ENCODE measurements around the gene AUNIP.

The AUNIP gene

GRCh38 chr1:25821630-25822091 is 37.6 kb downstream of the AUNIP start:
- no peak for DNase-seq

- no peak for DNase-seq
These were observed 38.2 kb downstream of the AUNIP start for GRCh38 chr1:25821112-25821476.

GRCh38 chr1:25820247-25821111 is 38.8 kb downstream of the AUNIP start:
- DNase-seq = peak; percentile 76

- DNase-seq = peak; percentile 93
These were observed 39.6 kb downstream of the AUNIP start, which contains the start of gene MTFR1L for GRCh38 chr1:25819491-25820246. Gene MTFR1L, plus strand, starts transcription at chr1:25819954. Its CDS starts 3,151 bp downstream, at chr1:25823105.

- no peak for DNase-seq
These were observed 40.7 kb downstream of the AUNIP start for GRCh38 chr1:25818569-25818968.

- no peak for DNase-seq
These were observed 41.3 kb downstream of the AUNIP start for GRCh38 chr1:25817840-25818501.

- no peak for DNase-seq
These were observed 43.0 kb downstream of the AUNIP start for GRCh38 chr1:25816112-25816718.

- no peak for DNase-seq
These were observed 43.8 kb downstream of the AUNIP start for GRCh38 chr1:25815208-25816111.

- DNase-seq = no peak
These were observed 44.6 kb downstream of the AUNIP start for GRCh38 chr1:25814549-25815087.

GRCh38 chr1:25813734-25814471 is 45.4 kb downstream of the AUNIP start:
- DNase-seq = no peak

GRCh38 chr1:25813071-25813733 is 46.1 kb downstream of the AUNIP start:
- no peak for DNase-seq

GRCh38 chr1:25811384-25812082 is 47.7 kb downstream of the AUNIP start:
- DNase-seq = no peak

- DNase-seq = peak; percentile 82
These were observed 48.6 kb downstream of the AUNIP start for GRCh38 chr1:25810341-25811299.

- no peak for DNase-seq
These were observed 49.3 kb downstream of the AUNIP start for GRCh38 chr1:25809929-25810328.

GRCh38 chr1:25809283-25809926 is 49.9 kb downstream of the AUNIP start:
- no peak for DNase-seq

- DNase-seq = no peak
These were observed 50.6 kb downstream of the AUNIP start for GRCh38 chr1:25808481-25809244.
